ENCODE results near the gene PIANP.

The PIANP gene

DNA sequence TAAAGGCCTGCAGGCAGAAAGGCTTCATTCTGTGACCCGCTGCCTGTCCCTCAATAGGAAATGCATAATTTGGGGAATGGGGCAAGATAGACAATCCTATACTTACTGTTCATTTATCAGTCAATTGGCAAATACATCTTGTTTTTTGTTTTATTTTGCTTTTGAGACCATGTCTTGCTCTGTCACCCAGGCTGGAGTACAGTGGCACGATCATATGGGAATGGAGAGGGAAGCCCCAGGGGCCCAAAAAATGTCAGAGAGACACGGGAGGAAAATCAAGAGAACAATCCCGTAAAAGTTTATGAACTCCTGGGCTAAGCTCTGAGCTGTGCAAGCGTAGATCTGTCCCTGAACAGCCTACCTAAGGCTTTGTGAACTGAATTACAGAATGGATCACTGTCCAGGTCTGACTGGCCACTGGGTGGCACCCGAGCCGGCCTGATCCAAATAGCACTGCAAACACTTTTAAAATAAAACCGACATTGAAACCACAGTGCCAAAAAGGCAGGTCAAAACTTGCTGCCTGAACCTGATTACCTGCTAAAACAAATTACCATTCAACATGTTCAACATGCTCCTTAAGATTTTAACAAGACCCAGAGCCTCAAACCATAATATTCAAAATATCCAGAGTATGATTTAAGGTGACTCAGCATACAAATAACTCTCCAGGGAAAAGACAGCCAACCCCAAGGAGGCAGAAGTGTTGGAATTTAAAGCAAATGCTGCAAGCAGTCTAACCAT, 35.0 kb upstream of the PIANP start:
- TF ChIP-seq ZFX (IDR thresholded peaks at IDR 0.05), result no peak
- TF ChIP-seq, protein P1, sequence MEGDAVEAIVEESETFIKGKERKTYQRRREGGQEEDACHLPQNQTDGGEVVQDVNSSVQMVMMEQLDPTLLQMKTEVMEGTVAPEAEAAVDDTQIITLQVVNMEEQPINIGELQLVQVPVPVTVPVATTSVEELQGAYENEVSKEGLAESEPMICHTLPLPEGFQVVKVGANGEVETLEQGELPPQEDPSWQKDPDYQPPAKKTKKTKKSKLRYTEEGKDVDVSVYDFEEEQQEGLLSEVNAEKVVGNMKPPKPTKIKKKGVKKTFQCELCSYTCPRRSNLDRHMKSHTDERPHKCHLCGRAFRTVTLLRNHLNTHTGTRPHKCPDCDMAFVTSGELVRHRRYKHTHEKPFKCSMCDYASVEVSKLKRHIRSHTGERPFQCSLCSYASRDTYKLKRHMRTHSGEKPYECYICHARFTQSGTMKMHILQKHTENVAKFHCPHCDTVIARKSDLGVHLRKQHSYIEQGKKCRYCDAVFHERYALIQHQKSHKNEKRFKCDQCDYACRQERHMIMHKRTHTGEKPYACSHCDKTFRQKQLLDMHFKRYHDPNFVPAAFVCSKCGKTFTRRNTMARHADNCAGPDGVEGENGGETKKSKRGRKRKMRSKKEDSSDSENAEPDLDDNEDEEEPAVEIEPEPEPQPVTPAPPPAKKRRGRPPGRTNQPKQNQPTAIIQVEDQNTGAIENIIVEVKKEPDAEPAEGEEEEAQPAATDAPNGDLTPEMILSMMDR (conservative IDR thresholded peaks at IDR 0.05), result peak; percentile 94
- H3K27ac ChIP-seq, result peak overlapping the region; percentile 50

DNA sequence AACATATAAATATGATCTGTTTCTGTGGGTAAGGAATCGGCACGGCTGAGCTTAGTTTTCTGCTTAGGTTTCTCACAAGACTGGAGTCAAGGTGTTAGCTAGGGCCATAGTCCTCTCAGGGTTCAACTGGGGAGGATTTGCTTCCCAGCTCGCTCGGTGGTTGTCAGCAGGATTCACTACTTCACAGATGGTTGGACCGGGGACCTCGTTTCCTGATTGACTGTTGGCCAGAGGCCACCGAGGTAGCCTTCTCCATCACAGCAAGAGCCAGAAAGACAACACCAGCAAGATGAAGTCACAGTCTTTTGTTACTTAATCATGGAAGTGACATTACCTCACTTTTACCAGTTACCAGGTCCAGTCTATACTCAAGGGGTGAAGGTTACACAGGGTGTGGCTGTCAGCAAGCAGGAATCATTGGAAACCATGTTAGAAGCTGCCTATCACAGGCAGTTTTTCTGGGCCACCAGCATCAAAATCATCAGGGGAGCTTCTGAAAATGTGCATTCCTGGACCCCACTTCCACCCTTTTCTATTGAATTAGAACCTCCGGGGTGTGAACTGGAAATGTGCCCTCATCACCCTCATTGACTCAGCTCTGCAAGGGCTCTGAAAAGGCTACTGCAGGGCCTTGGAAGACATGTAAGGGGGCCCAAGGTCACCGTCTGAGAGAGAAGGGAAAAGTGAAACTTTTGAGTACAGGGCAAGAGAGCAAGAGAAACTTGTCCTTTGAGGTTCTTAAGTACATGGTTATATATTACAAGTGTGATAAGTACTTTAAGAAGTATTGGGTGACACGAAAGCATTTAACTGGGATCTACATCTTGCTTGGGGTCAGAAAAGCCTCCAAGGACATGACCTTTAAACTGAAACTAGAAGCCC, 34.1 kb upstream of the PIANP start:
- H3K27ac ChIP-seq, result no peak overlapping the region; the same call in 1 of the 2 replicates
- TF ChIP-seq ZFX (IDR thresholded peaks at IDR 0.05), result no peak
- TF ChIP-seq, protein P1 (conservative IDR thresholded peaks at IDR 0.05), result no peak

DNA sequence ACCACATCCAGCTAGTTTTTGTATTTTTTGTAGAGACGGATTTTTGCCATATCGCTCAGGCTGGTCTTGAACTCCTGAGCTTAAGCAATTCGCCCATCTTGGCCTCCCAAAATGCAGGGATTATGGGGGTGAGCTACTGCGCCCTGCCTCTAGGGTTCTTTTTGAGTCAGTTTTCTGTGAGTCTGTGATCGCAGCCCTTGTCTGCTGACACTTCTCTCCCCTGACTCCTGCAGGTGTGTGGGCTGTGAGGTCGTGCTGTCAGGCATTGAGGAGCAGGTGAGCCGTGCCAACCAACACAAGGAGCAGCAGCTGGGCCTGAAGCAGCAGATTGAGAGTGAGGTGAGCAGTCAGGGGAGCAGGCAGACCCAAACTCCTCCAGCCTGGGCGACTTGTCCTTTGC, 29.6 kb upstream of the PIANP start:
- no peak for TF ChIP-seq ZFX (IDR thresholded peaks at IDR 0.05)
- TF ChIP-seq, protein P1 (conservative IDR thresholded peaks at IDR 0.05), result no peak
- no peak overlapping the region for H3K27ac ChIP-seq

DNA sequence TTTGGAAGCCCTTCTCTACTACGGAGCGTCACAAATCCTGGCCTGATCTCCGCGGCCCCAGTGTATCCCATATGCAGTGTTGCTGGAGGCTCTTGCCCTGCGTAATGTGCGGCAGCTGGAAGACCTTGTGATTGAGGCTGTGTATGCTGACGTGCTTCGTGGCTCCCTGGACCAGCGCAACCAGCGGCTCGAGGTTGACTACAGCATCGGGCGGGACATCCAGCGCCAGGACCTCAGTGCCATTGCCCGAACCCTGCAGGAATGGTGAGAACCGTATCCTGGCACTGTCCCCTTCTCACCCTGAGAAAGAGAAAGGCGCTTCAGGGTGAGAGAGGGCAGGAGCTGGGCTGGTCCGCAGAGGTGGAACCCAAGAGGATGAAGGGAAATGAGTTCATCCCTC, 28.6 kb upstream of the PIANP start:
- TF ChIP-seq ZFX (IDR thresholded peaks at IDR 0.05), result no peak
- TF ChIP-seq, protein P1 (conservative IDR thresholded peaks at IDR 0.05), result no peak
- H3K27ac ChIP-seq, result no peak overlapping the region

DNA sequence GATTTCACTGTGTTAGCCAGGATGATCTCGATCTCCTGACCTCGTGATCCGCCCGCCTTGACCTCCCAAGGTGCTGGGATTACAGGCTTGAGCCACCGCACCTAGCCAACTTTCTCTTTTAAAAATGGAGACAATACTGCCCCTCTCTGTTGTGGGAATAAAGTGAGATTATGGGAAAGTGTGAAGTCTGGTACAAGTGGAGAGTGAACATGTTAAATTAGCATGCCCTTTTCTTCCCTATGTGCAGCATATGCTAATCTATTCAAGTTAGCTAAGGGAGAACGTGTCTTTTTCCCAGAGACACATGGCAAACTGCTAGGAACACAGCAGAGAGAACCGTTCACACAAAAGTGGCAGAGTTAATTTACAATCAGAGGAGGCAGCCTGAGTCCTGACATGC, 24.7 kb upstream of the PIANP start:
- no peak for TF ChIP-seq ZFX (IDR thresholded peaks at IDR 0.05)
- TF ChIP-seq, protein P1 (conservative IDR thresholded peaks at IDR 0.05), result no peak

DNA sequence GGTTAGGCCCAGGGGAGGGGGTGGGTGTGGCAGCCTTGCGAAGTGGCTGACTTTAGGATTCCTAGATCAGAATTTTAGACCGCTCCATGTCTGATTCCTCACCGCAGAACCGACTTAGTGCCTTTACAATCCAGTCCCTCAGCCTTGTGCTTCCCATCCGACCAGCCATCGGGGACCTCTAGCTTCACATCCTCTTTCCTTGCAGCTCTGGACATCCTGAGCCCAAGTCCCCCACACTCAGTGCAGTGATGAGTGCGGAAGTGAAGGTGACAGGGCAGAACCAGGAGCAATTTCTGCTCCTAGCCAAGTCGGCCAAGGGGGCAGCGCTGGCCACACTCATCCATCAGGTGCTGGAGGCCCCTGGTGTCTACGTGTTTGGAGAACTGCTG, 23.8 kb upstream of the PIANP start:
- peak overlapping the region; percentile 82 for H3K27ac ChIP-seq
- TF ChIP-seq, protein P1 (conservative IDR thresholded peaks at IDR 0.05), result no peak
- TF ChIP-seq ZFX (IDR thresholded peaks at IDR 0.05), result no peak

More for the DNA sequence above, 24.7 kb upstream of the PIANP start:
- H3K27ac ChIP-seq, result peak overlapping the region; percentile 82
